Measurements from ENCODE around the gene SFXN5. TPM values are rescaled to one million over a fixed set of nuclear protein-coding genes. Genes with fewer than 3 reads are reported as not detected.

SFXN5 gene
- polyA plus RNA-seq, 1 donor from 2014 or later: 5.8 TPM

- Histone ChIP-seq H3K79me2 (replicated peaks; ENCODE audit: insufficient read depth, low read length) (no peaks in the 10 kb centered on the region), H3K36me3 (ENCODE audit: insufficient read depth, low read length) (no peaks in the 10 kb centered on the region), H2AFZ (ENCODE audit: low read depth, low read length) (no peak overlapping the region), H3K27me3 (ENCODE audit: insufficient read depth, low read depth, low read length) (no peaks in the 10 kb centered on the region), H3K27ac (ENCODE audit: low read length) (no peak overlapping the region), H3K9ac (ENCODE audit: low read length) (no peak overlapping the region), H3F3A (ENCODE audit: insufficient read depth, low read length, poor library complexity, severe bottlenecking) (no peaks in the 10 kb centered on the region), H3K9me2 (ENCODE audit: insufficient read depth, low read length) (no peaks in the 10 kb centered on the region), H4K20me1 (ENCODE audit: insufficient read depth) (no peaks in the 10 kb centered on the region), H3K9me3 (ENCODE audit: low read length) (no peaks in the 10 kb centered on the region), H3K4me2 (ENCODE audit: low read length) (no peak overlapping the region), H3K4me3 (ENCODE audit: low read length) (no peak overlapping the region)
- TF ChIP-seq CTCF (IDR thresholded peaks at IDR 0.05; ENCODE audit: poor library complexity, severe bottlenecking): no peak
- no peak for TF ChIP-seq POLR2AphosphoS5 (IDR thresholded peaks at IDR 0.05)
- TF ChIP-seq, protein P1, sequence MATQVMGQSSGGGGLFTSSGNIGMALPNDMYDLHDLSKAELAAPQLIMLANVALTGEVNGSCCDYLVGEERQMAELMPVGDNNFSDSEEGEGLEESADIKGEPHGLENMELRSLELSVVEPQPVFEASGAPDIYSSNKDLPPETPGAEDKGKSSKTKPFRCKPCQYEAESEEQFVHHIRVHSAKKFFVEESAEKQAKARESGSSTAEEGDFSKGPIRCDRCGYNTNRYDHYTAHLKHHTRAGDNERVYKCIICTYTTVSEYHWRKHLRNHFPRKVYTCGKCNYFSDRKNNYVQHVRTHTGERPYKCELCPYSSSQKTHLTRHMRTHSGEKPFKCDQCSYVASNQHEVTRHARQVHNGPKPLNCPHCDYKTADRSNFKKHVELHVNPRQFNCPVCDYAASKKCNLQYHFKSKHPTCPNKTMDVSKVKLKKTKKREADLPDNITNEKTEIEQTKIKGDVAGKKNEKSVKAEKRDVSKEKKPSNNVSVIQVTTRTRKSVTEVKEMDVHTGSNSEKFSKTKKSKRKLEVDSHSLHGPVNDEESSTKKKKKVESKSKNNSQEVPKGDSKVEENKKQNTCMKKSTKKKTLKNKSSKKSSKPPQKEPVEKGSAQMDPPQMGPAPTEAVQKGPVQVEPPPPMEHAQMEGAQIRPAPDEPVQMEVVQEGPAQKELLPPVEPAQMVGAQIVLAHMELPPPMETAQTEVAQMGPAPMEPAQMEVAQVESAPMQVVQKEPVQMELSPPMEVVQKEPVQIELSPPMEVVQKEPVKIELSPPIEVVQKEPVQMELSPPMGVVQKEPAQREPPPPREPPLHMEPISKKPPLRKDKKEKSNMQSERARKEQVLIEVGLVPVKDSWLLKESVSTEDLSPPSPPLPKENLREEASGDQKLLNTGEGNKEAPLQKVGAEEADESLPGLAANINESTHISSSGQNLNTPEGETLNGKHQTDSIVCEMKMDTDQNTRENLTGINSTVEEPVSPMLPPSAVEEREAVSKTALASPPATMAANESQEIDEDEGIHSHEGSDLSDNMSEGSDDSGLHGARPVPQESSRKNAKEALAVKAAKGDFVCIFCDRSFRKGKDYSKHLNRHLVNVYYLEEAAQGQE (IDR thresholded peaks at IDR 0.05; ENCODE audit: borderline replicate concordance): no peak
These were observed 112.7 kb downstream of the SFXN5 start for GRCh38 chr2:72958542-72959385.

GRCh38 chr2:72956936-72957335, 114.6 kb downstream of the SFXN5 start:
- H3K36me3 ChIP-seq (ENCODE audit: insufficient read depth, low read length): no peaks in the 10 kb centered on the region
- no peak overlapping the region for H3K4me2 ChIP-seq (ENCODE audit: low read length)
- no peaks in the 10 kb centered on the region for H3K79me2 ChIP-seq (replicated peaks; ENCODE audit: insufficient read depth, low read length)
- no peak overlapping the region for H3K27ac ChIP-seq (ENCODE audit: low read length)
- H3F3A ChIP-seq (ENCODE audit: insufficient read depth, low read length, poor library complexity, severe bottlenecking): no peaks in the 10 kb centered on the region
- no peak overlapping the region for H3K9ac ChIP-seq (ENCODE audit: low read length)
- no peak overlapping the region for H3K4me3 ChIP-seq (ENCODE audit: low read length)
- H2AFZ ChIP-seq (ENCODE audit: low read depth, low read length): no peak overlapping the region
- no peaks in the 10 kb centered on the region for H3K9me3 ChIP-seq (ENCODE audit: low read length)
- TF ChIP-seq, protein P1 (IDR thresholded peaks at IDR 0.05; ENCODE audit: borderline replicate concordance): no peak
- TF ChIP-seq CTCF (IDR thresholded peaks at IDR 0.05; ENCODE audit: poor library complexity, severe bottlenecking) (no peak), MXI1 (conservative IDR thresholded peaks at IDR 0.05; ENCODE audit: poor library complexity, severe bottlenecking) (no peak), POLR2AphosphoS5 (IDR thresholded peaks at IDR 0.05) (no peak), SMC3 (conservative IDR thresholded peaks at IDR 0.05; ENCODE audit: poor library complexity) (no peak), EZH2 (IDR thresholded peaks at IDR 0.05; ENCODE audit: borderline replicate concordance, insufficient read depth, low read length, poor library complexity, severe bottlenecking) (no peak), TAF1 (IDR thresholded peaks at IDR 0.05; ENCODE audit: low read depth) (no peak), RAD21 (conservative IDR thresholded peaks at IDR 0.05) (no peak), EP300 (conservative IDR thresholded peaks at IDR 0.05; ENCODE audit: poor library complexity, severe bottlenecking) (no peak)
- no peaks in the 10 kb centered on the region for H4K20me1 ChIP-seq (ENCODE audit: insufficient read depth)
- no peaks in the 10 kb centered on the region for H3K27me3 ChIP-seq (ENCODE audit: insufficient read depth, low read depth, low read length)
- H3K9me2 ChIP-seq (ENCODE audit: insufficient read depth, low read length): no peaks in the 10 kb centered on the region

Measured in neural cell (in vitro differentiated cells).